RKO (cell line): ENCODE measurements around the gene GLRX2.
A peak's percentile ranks its signal among the peaks of the same experiment; 100 is the strongest.

Experiments
- DNase-seq: peaks from one replicate; pipeline ENCODE4 v3.0.0-alpha.2; 2016; ENCODE audit warnings: low spot score

GLRX2 gene

GRCh38 chr1:193111641-193112090, 6.5 kb upstream of the GLRX2 start:
- peak; percentile 85 for DNase-seq

GRCh38 chr1:193110864-193111263, 5.7 kb upstream of the GLRX2 start:
- DNase-seq, result no peak

- no peak for DNase-seq
These were observed 5.0 kb upstream of the GLRX2 start for GRCh38 chr1:193110246-193110645.

- DNase-seq, result no peak
These were observed 4.4 kb upstream of the GLRX2 start for GRCh38 chr1:193109619-193110018.

- no peak for DNase-seq
These were observed 3.3 kb upstream of the GLRX2 start for GRCh38 chr1:193108471-193108870.

- no peak for DNase-seq
These were observed 585 bp upstream of the GLRX2 start for GRCh38 chr1:193105821-193106177.

GRCh38 chr1:193104502-193104906, 710 bp downstream of the GLRX2 start:
- DNase-seq, result peak; percentile 77

GRCh38 chr1:193103759-193104501, 1.3 kb downstream of the GLRX2 start:
- peak; percentile 10 for DNase-seq

- DNase-seq, result no peak
These were observed 2.6 kb downstream of the GLRX2 start for GRCh38 chr1:193102662-193103061.

- DNase-seq, result no peak
These were observed 11.1 kb downstream of the GLRX2 start for GRCh38 chr1:193094112-193094511.

- no peak for DNase-seq
These were observed 14.3 kb downstream of the GLRX2 start for GRCh38 chr1:193090865-193091264.

GRCh38 chr1:193087893-193088292, 17.3 kb downstream of the GLRX2 start:
- no peak for DNase-seq

GRCh38 chr1:193086342-193086741, 18.9 kb downstream of the GLRX2 start:
- no peak for DNase-seq

- DNase-seq, result no peak
These were observed 20.0 kb downstream of the GLRX2 start for GRCh38 chr1:193085263-193085662.

GRCh38 chr1:193083365-193084088, 21.7 kb downstream of the GLRX2 start:
- no peak for DNase-seq

GRCh38 chr1:193079187-193079586, 26.0 kb downstream of the GLRX2 start:
- no peak for DNase-seq

- DNase-seq, result no peak
These were observed 27.2 kb downstream of the GLRX2 start for GRCh38 chr1:193077991-193078390.

GRCh38 chr1:193070942-193071341, 34.3 kb downstream of the GLRX2 start:
- DNase-seq, result no peak

GRCh38 chr1:193070386-193070753, 34.8 kb downstream of the GLRX2 start:
- no peak for DNase-seq

GRCh38 chr1:193069748-193070385, 35.3 kb downstream of the GLRX2 start:
- DNase-seq, result peak; percentile 65

GRCh38 chr1:193068013-193068412, 37.2 kb downstream of the GLRX2 start:
- no peak for DNase-seq

- DNase-seq, result no peak
These were observed 38.6 kb downstream of the GLRX2 start for GRCh38 chr1:193066606-193067005.

GRCh38 chr1:193065954-193066353, 39.3 kb downstream of the GLRX2 start:
- DNase-seq, result no peak
